HCT116 (cell line): ENCODE results near the gene CLOCK. TPM values are rescaled to one million over a fixed set of nuclear protein-coding genes. Genes with fewer than 3 reads are reported as not detected.
A peak's percentile ranks its signal among the peaks of the same experiment; 100 is the strongest.

ENCODE experiments used
- ATAC-seq: fragments of 200-7000 bp; cut with Tn5 transposase; 2 replicates; pipeline ENCODE4 v1.9.1; 2020; ENCODE audit warnings: mild to moderate bottlenecking, moderate library complexity
- BruUV-seq: library from RNA; stranded (reverse); fragments of 400-500 nt; replicated peaks from 2 replicates; lab custom pipeline; 2021; lab: Mats Ljungman, UMichigan
- CTCF ChIA-PET: fragments of 300-600 bp; sonication (Branson Sonifier 250); formaldehyde crosslinking; loops from one replicate; lab custom pipeline; 2021; ENCODE audit warnings: antibody characterized with exemption; lab: Charles Lee
- POLR2A ChIA-PET: fragments of 300-600, 350-600 bp; sonication (Branson Sonifier 250); formaldehyde crosslinking; loops from one replicate; lab custom pipeline; 2021; ENCODE audit warnings: antibody characterized with exemption; lab: Charles Lee
- RAD21 ChIA-PET, 2 experiments: fragments of 300-600 bp; sonication (Branson Sonifier 250); formaldehyde crosslinking; loops; one replicate each; lab custom pipeline; 2023; ENCODE audit warnings: low total read pairs in 2 of 2; ENCODE audit not compliant: uncharacterized antibody in 2 of 2, unreplicated experiment in 2 of 2, low non-redundant PET in 1 of 2; lab: Charles Lee
- DNase-seq: peaks from one replicate; pipeline ENCODE4 v3.0.0-alpha.2; 2010; ENCODE audit warnings: low read depth, low spot score
- H2AFZ ChIP-seq: fragments of 200-600 bp; shearing (Covaris generic), sonication (generic); 2 replicates; pipeline ENCODE4 v1.6.1; 2017; ENCODE audit warnings: low read depth, mixed run types, mixed read lengths, antibody characterized with exemption, low read length; ENCODE audit not compliant: poor library complexity, severe bottlenecking
- H3K27ac ChIP-seq: 2 replicates; pipeline ENCODE4 v1.5.1; 2012; ENCODE audit warnings: low read depth, low read length
- H3K27me3 ChIP-seq: fragments of 200-600 bp; sonication (generic); 2 replicates; pipeline ENCODE4 v1.6.1; 2016; ENCODE audit warnings: mixed run types, low read length, mixed read lengths; ENCODE audit not compliant: insufficient read depth
- H3K36me3 ChIP-seq, 2 experiments: fragments of 200-500 bp in 1 of 2; fragments of 200-600 bp in 1 of 2; sonication (Bioruptor generic) in 1 of 2; sonication (generic) in 1 of 2; 2 replicates each; pipeline versions ENCODE4 v1.5.1 to v1.6.1; 2014 to 2016; ENCODE audit warnings: low read length in 2 of 2, inconsistent platforms in 1 of 2, mixed read lengths in 1 of 2, mixed run types in 1 of 2; ENCODE audit not compliant: insufficient read depth in 2 of 2, control insufficient read depth in 1 of 2
- H3K4me1 ChIP-seq, 2 experiments: fragments of 200-600 bp in 1 of 2; sonication (generic) in 1 of 2; 2 replicates each; pipeline versions ENCODE4 v1.5.1 to v1.6.1; 2012 to 2017; ENCODE audit warnings: low read length in 2 of 2, inconsistent platforms in 1 of 2, mild to moderate bottlenecking in 1 of 2, mixed read lengths in 1 of 2, mixed run types in 1 of 2, moderate library complexity in 1 of 2; ENCODE audit not compliant: insufficient read depth in 2 of 2, control insufficient read depth in 1 of 2
- H3K4me2 ChIP-seq: fragments of 200-600 bp; sonication (generic); 2 replicates; pipeline ENCODE4 v1.6.1; 2017; ENCODE audit warnings: mixed run types, low read length, mixed read lengths
- H3K4me3 ChIP-seq, 2 experiments: fragments of 200-600 bp in 1 of 2; sonication (generic) in 1 of 2; replicated peaks in 1 of 2; 2 replicates each; pipeline ENCODE4 v1.5.1; 2011 to 2016; ENCODE audit warnings: low read length in 2 of 2, control low read depth in 1 of 2, low read depth in 1 of 2, mild to moderate bottlenecking in 1 of 2, mixed read lengths in 1 of 2, mixed run types in 1 of 2
- H3K79me2 ChIP-seq: fragments of 200-600 bp; sonication (generic); 2 replicates; pipeline ENCODE4 v1.6.1; 2017; ENCODE audit warnings: mild to moderate bottlenecking, mixed run types, low read length, moderate library complexity, mixed read lengths; ENCODE audit not compliant: insufficient read depth
- H3K9ac ChIP-seq: fragments of 200-600 bp; sonication (generic); 2 replicates; pipeline ENCODE4 v1.6.1; 2016; ENCODE audit warnings: low read length, mixed read lengths
- H3K9me2 ChIP-seq: fragments of 200-600 bp; sonication (generic), shearing (Covaris generic); 2 replicates; pipeline ENCODE4 v1.6.1; 2017; ENCODE audit warnings: mixed run types, mild to moderate bottlenecking, moderate library complexity; ENCODE audit not compliant: insufficient read depth
- H3K9me3 ChIP-seq, 2 experiments: fragments of 200-500 bp in 1 of 2; fragments of 200-600 bp in 1 of 2; sonication (Bioruptor generic) in 1 of 2; sonication (generic) in 1 of 2; 2 replicates each; pipeline ENCODE4 v1.6.1; 2014 to 2017; ENCODE audit warnings: low read length in 2 of 2, mixed read lengths in 2 of 2, inconsistent platforms in 1 of 2, low read depth in 1 of 2, mild to moderate bottlenecking in 1 of 2, mixed run types in 1 of 2, moderate library complexity in 1 of 2; ENCODE audit not compliant: control insufficient read depth in 1 of 2, insufficient read depth in 1 of 2
- H4K20me1 ChIP-seq: fragments of 200-600 bp; sonication (generic), shearing (Covaris generic); 2 replicates; pipeline ENCODE4 v1.6.1; 2017; ENCODE audit warnings: mixed run types, mild to moderate bottlenecking, moderate library complexity; ENCODE audit not compliant: insufficient read depth
- RAD21 ChIP-seq: IDR thresholded peaks from 2 replicates; pipeline ENCODE4 v1.6.1; 2012; ENCODE audit warnings: low read depth, mild to moderate bottlenecking
- intact Hi-C: fragments of 100-400 bp; cut with micrococcal nuclease; formaldehyde crosslinking; loops from 2 replicates; pipeline ENCODE4 v1.10.0; 2022
- total RNA-seq: library from RNA; stranded (reverse); gene quantifications from one replicate; pipeline ENCODE4 v1.2.1, GENCODE V29; 2021; ENCODE audit not compliant: unreplicated experiment
- TF ChIP-seq, protein P1 (sequence below): IDR thresholded peaks from 2 replicates; pipeline ENCODE4 v1.6.1; 2012; ENCODE audit warnings: low read depth
- TF ChIP-seq, protein P2 (sequence below), 3 experiments: fragments of 200-600 bp in 1 of 3; sonication (generic) in 1 of 3; IDR thresholded peaks in 2 of 3; conservative IDR thresholded peaks in 1 of 3; 2 replicates each; pipeline ENCODE4 v1.5.1; 2012 to 2017; ENCODE audit warnings: low read depth in 2 of 3, low read length in 2 of 3, antibody characterized with exemption in 1 of 3, borderline replicate concordance in 1 of 3, control low read depth in 1 of 3, mild to moderate bottlenecking in 1 of 3, mixed read lengths in 1 of 3, mixed run types in 1 of 3, moderate library complexity in 1 of 3; ENCODE audit not compliant: insufficient read depth in 1 of 3

The CLOCK gene
- total RNA-seq, 1 experiment from 2014 or later: 38.7 TPM

DNA sequence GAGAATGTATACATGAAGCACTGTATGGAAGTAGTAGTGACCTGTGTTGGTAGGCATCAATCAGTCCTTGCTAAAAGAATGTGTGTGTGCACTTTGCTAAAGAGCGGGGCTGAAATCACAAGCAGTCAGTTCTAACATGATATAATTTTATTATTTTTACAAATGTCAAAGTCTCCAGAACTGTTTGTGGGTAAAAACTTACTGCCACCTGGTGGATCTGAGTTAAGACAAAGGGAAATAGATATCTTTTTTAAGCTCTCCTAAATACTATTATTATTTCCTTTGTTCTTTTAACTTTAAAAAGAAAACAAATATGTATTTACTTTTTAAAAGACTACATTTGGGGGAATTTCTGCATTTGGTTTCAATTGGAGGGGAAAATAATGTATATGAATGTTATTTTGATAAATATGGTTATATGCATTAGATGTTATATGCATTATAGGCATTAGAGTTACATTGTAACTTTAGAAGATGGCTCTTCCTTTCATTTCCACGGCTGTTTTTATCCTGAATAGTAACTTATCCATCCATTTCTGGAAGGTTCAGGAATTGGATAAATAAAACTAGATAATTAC lies 7.8 kb upstream of the CLOCK start:
- H2AFZ ChIP-seq: peak overlapping the region; percentile 75
- TF ChIP-seq, protein P1, sequence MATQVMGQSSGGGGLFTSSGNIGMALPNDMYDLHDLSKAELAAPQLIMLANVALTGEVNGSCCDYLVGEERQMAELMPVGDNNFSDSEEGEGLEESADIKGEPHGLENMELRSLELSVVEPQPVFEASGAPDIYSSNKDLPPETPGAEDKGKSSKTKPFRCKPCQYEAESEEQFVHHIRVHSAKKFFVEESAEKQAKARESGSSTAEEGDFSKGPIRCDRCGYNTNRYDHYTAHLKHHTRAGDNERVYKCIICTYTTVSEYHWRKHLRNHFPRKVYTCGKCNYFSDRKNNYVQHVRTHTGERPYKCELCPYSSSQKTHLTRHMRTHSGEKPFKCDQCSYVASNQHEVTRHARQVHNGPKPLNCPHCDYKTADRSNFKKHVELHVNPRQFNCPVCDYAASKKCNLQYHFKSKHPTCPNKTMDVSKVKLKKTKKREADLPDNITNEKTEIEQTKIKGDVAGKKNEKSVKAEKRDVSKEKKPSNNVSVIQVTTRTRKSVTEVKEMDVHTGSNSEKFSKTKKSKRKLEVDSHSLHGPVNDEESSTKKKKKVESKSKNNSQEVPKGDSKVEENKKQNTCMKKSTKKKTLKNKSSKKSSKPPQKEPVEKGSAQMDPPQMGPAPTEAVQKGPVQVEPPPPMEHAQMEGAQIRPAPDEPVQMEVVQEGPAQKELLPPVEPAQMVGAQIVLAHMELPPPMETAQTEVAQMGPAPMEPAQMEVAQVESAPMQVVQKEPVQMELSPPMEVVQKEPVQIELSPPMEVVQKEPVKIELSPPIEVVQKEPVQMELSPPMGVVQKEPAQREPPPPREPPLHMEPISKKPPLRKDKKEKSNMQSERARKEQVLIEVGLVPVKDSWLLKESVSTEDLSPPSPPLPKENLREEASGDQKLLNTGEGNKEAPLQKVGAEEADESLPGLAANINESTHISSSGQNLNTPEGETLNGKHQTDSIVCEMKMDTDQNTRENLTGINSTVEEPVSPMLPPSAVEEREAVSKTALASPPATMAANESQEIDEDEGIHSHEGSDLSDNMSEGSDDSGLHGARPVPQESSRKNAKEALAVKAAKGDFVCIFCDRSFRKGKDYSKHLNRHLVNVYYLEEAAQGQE: no peak
- TF ChIP-seq RAD21: peak; percentile 82
- TF ChIP-seq, protein P2, sequence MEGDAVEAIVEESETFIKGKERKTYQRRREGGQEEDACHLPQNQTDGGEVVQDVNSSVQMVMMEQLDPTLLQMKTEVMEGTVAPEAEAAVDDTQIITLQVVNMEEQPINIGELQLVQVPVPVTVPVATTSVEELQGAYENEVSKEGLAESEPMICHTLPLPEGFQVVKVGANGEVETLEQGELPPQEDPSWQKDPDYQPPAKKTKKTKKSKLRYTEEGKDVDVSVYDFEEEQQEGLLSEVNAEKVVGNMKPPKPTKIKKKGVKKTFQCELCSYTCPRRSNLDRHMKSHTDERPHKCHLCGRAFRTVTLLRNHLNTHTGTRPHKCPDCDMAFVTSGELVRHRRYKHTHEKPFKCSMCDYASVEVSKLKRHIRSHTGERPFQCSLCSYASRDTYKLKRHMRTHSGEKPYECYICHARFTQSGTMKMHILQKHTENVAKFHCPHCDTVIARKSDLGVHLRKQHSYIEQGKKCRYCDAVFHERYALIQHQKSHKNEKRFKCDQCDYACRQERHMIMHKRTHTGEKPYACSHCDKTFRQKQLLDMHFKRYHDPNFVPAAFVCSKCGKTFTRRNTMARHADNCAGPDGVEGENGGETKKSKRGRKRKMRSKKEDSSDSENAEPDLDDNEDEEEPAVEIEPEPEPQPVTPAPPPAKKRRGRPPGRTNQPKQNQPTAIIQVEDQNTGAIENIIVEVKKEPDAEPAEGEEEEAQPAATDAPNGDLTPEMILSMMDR (IDR thresholded peaks at IDR 0.05 in 2 of 3, conservative IDR thresholded peaks at IDR 0.05 in 1 of 3; ENCODE audit: borderline replicate concordance in 1 of 3, insufficient read depth in 1 of 3, low read depth in 2 of 3, low read length in 2 of 3): peak; percentile 42 to 81 (median 48)
- TF ChIP-seq, all 23 proteins: peak for 2
- no peaks in the 10 kb centered on the region for H3K36me3 ChIP-seq
- no peaks in the 10 kb centered on the region for H3K79me2 ChIP-seq
- H3K9me2 ChIP-seq: no peaks in the 10 kb centered on the region
- ATAC-seq (no peak), DNase-seq (peak; percentile 36)
- no peak overlapping the region for H3K27ac ChIP-seq
- peaks cover 20 to 35% of the 10 kb centered on the region in 2 experiments for H3K4me1 ChIP-seq
- ChIA-PET CTCF (interaction anchor here (0.6 to 1.1 kb wide), 13 partner anchors 8 to 583 kb away, joined by 3 to 10 read pairs (median 4); partner anchors contain the start of gene SRD5A3), RAD21 (interaction anchor here (1.0 kb wide), 2 partner anchors 145 to 370 kb away, joined by 3 read pairs; no protein-coding TSS in a partner anchor), POLR2A (no interaction called here)
- no peaks in the 10 kb centered on the region for H4K20me1 ChIP-seq
- H3K4me3 ChIP-seq: no peak overlapping the region
- no peaks in the 10 kb centered on the region for H3K27me3 ChIP-seq
- no TSS peak for BruUV-seq
- no peak overlapping the region for H3K9ac ChIP-seq
- no peak overlapping the region; the same call in 1 of the 2 replicates for H3K4me2 ChIP-seq
- intact Hi-C loops: loop anchor here (5.0 to 10.0 kb wide), 3 partner anchors 298 to 580 kb away; partner anchors contain the start of gene EXOC1
- no peaks in the 10 kb centered on the region for H3K9me3 ChIP-seq
